Stimulated activated naive CD4-positive, alpha-beta T cell (primary cell): Measurements from ENCODE around the gene DBX1.
"Not testable (repeated sequence)": the region's sequence is repeated elsewhere in the genome, so short reads cannot be mapped to it uniquely, and the experiment has no call there.

ENCODE experiments used
- DNase-seq, 6 experiments: peaks; one replicate each; lab custom pipeline; 2025; lab: John Stamatoyannopoulos, UW

The DBX1 gene

GRCh38 chr11:20161230-20161918 is 1.1 kb upstream of the DBX1 start:
- DNase-seq = peak in 1 of 6 experiments; percentile 11

DNA sequence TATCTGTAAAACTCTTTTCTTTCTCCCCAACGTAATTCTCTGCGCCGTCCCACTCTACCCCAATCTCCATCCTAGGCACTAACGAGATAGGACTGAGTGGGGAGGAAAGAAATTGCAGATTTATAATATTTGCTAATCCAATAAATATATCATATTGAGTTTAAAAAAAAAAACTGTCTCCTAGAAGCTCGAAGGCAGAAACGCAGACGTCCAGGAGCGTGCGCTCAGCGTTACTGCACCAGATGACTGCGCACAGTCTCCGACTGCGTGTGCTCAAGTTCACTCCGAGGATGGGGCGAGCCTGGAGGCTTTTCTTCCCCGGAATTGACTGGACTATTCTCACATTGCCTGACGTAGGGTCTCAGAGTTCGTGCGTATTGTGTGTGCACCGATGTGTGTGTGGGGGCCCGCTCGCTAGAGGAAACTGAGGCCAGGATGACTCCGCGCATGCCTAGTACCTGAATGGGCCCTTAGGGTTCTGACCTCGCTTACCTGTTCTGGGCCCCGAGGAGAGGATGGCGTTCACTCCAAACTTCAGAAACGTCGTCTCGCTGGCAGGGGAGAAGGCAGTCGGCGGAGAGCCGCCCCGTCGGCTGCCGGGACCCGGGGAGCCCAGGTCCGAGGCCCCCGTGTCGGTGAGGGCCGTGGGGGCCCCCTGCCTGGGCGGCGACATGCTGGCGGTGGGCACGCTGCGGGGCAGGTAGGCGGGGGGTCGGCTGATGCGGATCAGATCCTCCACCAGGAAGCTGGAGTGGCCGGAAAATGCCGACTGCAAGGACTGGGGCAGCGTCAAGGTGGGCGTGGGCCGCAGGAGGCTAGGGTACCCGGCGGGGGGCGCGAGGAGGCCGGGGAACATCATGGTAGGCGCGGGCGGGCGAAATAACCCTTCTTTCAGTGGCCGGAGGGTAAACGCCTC is 551 bp downstream of the DBX1 start:
- DNase-seq = no peak

- DNase-seq = peak in 2 of 6 experiments; percentile 4 to 7
These were observed 1.5 kb downstream of the DBX1 start for GRCh38 chr11:20158597-20159257.

GRCh38 chr11:20157728-20158127 is 2.5 kb downstream of the DBX1 start:
- no peak for DNase-seq

GRCh38 chr11:20156876-20157613 is 3.2 kb downstream of the DBX1 start:
- peak in 5 of 6 experiments; percentile 28 to 73 (median 55) for DNase-seq

GRCh38 chr11:20156280-20156875 is 3.9 kb downstream of the DBX1 start:
- peak; percentile 24 to 73 (median 48) for DNase-seq

GRCh38 chr11:20155683-20156279 is 4.5 kb downstream of the DBX1 start:
- no peak for DNase-seq

- DNase-seq = no peak
These were observed 5.9 kb downstream of the DBX1 start for GRCh38 chr11:20154381-20154780.

- no peak for DNase-seq
These were observed 21.6 kb downstream of the DBX1 start for GRCh38 chr11:20138707-20139106.

DNA sequence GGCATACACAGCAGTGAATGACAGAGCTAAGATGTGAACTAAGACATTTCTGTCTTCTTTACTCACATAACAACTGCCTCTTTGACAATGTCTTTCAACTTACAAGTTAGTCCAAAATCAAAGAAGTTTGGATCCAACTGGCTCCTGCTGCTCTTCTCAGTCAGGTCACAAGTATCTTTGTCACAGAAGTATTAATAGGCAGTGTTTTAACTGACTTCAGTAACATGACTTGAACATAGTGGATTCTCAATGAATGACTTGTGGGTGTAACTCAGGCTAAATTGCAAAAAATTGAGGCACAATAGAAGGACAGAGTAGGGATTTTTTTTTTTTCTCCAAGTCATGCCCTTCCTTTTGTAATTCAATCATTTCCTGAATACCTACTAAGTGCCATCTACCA is 22.6 kb downstream of the DBX1 start:
- no peak for DNase-seq

GRCh38 chr11:20134991-20135736 is 25.1 kb downstream of the DBX1 start:
- DNase-seq = no peak

DNA sequence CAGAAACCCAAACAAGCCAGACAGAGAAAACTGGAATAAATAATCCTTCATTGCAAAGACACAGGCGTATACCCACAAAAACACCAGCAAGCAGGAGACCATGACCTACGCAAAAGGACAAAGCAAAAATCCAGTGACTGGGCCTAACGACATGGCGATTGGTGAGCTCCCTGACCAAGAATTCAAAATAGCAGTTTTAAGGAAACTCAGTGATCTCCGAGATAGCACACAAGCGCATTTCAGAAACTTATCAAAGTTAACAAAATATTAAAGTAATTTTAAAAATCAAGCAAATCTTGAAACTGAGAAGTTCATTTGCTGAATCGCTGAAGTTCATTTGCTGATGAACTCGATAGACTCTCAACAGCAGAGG is 27.6 kb downstream of the DBX1 start:
- DNase-seq = no peak

- DNase-seq = peak in 5 of 6 experiments; percentile 3 to 35 (median 20)
These were observed 28.2 kb downstream of the DBX1 start for GRCh38 chr11:20131788-20132666.

DNA sequence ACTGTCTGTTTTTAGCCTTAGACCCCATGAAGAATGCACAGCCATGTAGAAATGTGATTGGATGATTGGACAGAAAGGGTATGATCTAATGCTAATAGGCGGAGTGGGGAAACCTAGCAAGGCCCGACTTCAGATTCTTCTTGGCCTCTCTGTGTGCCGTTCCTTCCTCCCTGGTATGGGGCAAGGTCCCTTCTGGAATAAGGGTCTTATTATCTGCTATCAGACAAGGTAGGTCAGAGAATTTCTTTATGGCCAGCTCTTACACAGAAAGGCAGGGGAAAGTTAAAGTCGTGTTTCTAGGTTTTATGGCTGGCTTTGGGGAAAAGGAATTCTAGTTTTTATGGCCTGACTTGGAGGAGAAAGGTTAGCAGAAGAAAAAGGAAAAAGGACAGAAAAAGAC is 30.6 kb downstream of the DBX1 start:
- DNase-seq = no peak

DNA sequence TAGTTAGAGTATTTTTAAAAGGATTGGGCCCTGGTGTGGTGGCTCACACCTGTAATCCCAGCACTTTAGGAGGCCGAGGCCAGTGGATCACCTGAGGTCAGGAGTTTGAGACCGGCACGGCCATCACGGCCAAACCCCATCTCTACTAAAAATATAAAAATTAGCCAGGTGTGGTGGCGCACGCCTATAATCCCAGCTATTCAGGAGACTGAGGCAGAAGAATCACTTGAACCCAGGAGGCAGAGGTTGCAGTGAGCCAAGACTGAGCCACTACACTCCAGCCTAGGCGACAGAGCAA is 31.8 kb downstream of the DBX1 start:
- DNase-seq = not testable (repeated sequence)

DNA sequence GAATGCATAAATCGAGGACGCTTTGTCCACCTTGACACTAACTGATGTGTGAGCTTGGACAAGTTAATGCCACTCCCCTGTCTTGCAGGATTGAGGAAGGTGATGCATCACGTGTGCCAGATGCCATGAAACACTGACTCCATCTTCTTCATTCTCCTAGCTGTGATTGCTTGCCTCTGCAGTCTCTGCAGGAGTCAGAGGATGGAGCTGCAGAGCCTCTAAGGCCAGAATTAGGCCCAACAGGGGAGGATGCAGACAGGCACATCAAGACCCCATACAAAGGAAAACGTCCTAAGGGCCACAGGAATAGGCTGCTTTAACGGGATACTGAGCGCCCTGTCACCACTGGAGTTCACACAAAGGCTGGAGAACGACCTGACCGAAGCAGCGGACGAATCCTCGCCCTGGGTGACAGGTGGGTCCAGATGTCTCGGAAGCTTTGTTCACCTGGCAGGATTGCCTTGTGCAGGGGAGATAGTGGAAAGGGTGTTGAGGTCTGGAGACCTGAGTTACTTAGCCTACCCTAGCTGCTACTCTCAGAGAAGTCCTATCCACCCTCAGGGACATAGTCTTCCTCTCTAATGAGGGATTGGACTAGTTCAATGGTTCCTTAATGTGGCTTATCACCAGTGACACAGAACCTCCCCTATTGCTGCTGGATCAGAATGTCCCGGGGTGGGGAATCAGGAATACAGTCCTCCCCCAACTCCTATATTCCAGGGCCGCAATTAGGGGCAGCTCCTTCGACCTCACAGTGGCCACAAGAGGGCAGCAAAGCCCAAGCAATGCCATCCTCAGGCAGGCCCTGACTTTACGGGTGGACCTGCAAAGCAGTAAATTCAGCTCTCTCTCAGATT is 32.4 kb downstream of the DBX1 start:
- DNase-seq = peak; percentile 44 to 78 (median 59)

DNA sequence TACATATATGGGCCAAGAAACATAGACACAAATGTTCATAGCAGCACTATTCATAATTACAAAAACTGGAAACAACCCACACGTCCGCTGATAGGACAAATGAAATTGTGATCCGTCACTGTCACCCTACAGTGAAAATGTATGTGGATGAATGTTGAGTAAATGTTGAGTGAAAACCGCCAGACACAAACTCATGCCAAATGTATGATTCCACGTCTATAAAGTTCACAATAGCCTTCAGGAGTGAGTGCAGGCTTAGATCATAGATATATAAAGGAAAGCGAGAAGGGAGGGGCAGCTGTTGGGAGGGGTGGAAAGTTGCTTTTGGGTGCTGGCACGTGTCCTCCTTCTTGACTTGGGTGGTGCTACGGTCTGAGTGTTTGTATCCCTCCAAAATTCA is 33.6 kb downstream of the DBX1 start:
- DNase-seq = no peak

GRCh38 chr11:20125927-20126326 is 34.3 kb downstream of the DBX1 start:
- no peak for DNase-seq

DNA sequence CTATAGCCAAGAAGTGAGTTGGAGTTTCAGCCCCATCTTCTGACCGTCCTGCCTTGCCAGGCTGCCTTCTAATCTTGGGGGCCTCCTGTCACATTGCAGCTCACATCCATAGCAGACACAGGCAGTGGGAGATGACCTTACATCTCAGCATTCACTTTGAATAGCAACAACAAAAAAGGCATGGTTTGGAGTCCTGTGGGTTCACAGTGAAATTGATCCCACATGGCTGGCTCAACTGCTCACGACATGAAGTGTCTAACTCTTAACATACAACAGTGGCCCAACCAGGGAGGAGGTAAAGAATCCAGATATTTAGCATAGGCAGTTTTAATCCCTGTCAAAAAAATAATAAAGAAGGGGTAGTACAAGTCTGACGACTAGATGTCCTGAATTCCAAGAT is 38.1 kb downstream of the DBX1 start:
- no peak for DNase-seq
